Fibroblast of skin of scalp (primary cell): Measurements from ENCODE around the gene CDC25C.
"Not testable (repeated sequence)": the region's sequence is repeated elsewhere in the genome, so short reads cannot be mapped to it uniquely, and the experiment has no call there.

Source experiments
- DNase-seq: peaks from one replicate; pipeline ENCODE4 v3.0.0-alpha.2; 2013

The CDC25C gene

DNA sequence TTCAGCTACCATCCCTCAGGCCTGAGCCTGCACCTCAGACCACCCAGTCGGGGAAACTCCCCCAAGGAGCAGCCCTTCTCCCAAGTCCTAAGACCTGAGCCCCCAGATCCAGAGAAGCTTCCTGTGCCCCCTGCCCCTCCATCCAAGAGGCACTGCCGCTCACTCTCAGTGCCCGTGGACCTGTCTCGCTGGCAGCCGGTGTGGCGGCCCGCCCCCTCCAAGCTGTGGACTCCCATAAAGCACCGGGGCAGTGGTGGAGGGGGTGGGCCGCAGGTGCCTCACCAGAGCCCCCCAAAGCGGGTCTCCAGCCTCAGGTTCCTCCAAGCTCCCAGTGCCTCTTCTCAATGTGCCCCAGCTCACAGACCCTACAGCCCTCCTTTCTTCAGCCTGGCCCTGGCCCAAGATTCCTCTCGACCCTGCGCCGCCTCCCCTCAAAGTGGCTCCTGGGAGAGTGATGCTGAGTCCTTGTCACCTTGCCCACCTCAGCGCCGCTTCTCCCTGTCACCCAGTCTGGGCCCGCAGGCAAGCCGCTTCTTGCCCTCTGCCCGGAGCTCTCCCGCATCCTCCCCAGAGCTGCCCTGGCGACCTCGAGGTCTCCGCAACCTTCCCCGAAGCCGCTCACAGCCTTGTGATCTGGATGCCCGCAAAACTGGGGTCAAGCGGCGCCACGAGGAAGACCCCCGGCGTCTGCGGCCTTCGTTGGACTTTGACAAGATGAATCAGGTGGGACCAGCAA lies 13.5 kb upstream of the CDC25C start:
- DNase-seq, result no peak

DNA sequence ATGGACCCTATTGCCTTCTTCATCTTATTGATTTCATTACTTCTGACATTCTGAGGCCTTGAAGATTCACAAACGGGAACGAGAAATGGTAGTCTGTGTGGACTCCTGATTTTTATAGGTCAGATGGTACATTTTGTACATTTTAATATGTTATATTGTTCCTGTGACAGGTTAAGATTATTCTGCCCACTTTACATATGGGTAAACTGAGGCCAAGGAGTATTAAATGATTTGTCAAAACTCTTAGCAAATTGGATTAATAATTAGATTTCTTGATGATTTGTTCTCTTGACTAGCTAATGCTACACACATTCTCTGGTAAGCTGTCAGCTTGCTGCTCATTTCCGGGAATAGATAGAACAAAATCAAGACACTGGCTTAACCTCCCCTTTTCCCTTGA lies 8.4 kb upstream of the CDC25C start:
- DNase-seq, result no peak

DNA sequence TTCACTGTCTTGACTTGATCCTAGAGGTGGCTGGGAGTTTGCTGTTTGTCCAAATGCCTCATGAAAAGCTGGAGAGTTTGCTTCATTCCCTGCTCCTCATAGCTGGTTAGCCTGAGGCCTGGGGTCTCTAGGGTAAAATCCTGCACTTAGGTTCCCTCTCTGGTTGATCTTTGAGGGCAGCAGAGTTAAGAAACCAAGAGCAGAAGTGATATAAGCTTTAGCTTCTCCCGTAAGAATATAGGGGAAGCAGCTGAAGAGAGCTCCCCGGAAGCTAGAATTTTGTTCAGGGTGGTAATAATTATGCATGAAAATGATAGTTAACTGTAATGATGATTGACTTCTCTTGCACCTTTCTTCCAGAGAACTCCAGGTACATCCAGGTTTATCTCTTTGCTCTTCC lies 7.9 kb upstream of the CDC25C start:
- DNase-seq, result no peak

DNA sequence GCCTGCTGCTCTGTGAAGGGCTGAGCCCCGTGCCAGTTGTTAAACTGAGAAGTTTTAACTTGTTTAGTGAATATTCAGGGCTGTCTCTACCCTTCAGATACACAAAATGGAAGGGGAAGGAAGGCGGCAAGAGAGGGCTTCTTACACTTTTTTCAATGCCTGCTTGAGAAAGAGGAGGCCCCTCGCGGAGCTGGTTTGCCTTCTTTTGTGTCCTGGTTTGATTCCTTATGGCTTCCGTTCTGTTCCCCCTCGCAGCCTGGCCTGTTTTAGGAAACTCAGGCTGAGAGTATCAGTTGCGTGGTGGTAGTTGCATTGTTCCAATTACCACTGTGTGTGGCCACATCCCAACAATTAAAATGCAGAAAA lies 7.5 kb upstream of the CDC25C start:
- peak; percentile 14 for DNase-seq

DNA sequence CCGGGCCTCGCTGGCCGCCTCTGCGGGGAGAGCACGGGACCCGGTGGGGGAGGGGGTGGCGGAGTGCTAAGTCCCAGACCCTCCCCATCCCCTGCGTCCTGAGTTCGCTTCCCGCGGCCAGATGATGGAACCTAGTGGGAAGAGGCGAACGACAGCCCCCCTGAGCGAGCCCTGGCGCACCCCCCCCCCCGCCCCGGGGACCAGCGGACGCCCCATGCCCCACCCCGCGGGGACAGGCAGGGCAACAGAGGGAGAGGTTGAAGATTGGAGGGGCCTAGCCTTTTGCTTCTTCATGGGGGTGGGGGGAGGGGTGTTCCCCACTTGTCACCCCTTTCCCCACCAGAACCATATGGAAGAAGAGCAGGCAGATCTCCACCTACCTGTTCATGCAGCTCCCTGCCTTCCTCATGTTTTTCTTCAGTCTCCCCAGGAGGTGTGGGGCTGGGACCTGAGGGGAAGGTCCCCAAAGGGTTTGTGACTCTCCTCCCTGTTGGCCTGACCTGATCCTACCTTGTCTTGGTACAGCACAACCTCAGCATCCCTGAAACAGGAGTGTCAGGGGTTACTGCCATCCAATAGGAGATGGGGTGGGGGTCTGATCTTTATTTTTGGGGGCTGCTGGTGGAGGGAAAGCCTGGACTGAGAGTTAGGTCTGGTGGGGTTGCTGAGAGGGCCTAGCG lies 6.9 kb upstream of the CDC25C start:
- DNase-seq, result no peak

DNA sequence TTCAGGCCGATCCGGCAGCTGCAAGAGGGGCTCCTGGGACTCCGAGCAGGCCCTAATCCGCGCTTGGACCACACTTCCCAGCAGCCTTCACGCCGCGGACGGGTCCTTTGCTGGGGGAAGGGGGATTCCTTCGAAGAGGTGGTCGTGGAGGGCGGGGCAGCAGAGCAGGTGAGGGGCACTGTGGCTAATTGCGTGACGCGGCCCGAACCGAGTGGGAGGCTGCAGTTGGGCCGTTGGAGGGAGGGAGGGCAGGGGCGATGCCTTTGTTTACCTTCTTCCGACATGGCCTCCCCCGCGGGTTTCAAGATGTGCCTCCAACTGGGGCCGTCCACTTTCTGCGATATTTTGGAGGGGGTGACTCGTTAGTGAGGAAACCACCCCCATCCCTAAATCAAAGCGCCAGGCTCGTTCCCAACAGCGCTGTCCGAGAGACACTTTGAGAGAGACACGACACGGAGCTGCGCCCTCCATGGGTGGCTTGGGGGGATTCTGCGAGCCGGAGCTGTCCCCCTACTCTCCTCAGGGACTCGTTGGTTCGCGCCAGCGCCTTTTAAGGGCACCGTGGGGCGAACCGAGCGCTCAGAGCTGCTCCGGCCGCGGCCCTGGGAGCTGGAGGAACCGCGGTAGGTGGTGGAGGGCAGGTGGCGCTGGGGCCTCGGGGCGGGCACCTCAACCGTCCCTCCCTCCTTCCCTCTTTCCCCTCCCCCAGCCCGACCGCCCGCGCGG lies 6.2 kb upstream of the CDC25C start, which contains the start of gene FAM53C:
TSS of gene FAM53C (plus strand) at position 582 of the 726 bp plus-strand sequence. CDS start 3,070 bp downstream, outside the sequence.
- DNase-seq, result peak; percentile 93

DNA sequence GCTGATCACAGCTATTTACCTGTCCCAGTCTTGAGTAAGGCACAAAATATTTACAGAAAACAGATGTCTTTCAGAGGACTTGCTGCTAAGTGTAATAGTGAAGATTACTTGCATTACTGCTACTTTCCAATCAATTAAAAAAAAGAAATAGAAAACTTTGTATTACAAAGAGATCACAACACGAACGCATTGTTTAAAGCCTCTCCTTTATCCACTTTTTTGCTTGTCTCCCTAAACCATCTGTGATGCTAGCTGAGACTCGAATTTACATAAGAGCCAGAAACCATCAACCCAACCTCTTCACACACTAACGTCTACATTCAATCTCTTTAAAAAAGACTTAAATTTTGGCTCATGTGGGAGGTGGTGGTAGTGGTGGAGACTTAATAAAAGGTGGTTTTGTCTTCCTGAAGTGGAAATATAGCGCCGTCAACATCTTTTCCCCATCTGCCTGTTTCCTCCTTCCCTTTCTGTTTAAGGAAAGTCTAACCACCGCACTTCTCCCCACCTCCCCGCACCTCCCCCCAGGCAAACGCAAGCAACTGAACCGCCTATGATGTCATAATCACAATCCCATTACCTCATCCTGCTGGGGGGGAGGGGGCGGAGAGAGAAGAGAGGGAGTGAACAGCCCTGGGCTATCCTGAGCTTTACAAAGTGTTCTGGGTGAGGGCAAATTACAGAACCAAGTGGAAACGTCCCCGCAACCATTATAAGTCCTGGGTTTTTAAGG lies 5.5 kb upstream of the CDC25C start:
- peak; percentile 87 for DNase-seq

DNA sequence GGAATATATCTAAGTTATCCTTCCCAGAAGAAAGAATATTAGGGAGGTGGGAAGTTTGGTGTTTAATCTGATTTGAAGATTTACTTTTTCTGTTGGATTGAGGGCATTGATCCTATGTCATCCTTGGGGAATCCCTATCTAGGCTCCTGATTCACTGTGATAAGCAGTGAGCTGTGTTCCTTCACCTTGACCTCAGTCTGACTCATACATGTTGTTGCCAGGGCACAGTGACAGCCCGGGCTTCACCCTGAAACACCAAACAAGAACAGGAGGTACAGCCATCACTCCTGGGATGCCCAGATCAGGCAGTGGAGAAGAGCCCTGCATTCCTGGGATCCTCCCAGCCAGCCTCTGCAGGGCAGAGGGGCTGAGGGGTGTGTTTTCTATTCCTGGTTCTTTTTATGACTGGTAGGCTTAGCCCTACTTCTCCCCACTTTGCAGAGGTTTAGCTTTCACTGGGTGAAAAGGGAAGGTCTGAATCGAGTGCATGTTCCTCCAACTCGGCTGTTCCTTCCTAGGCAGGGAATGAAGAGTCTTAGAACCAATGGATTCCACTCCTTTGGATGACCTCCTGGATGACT lies 3.4 kb upstream of the CDC25C start:
- no peak for DNase-seq

DNA sequence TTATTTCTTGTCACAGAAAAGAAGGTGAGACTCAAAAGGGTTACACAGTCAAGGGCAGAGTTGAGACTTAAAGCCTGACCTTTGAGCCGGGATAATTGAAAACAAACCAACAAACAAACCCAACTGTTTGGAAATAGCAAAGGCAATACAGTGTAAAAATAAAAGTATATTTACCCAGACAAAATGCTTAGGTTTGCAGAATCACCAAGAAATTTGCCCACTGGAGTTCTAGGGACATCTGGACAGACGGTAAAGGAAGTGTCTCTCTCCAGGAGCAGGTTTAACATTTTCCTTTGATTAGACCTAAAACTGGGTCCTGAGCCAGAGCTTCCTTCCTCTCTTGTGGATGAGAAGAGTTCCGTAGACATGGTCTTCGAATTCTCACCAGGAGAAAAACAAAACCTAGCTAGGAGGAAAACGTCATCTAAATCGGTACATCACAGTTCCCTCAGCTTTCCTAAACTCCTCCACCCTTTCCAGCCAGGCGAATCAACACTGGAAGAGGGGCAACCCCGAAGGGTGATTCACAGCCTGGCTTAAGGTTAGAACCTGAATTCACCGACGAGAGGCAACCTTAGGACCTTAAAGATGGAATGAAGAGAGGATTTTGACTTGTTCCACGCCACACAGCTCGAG lies 673 bp downstream of the CDC25C start:
- no peak for DNase-seq

DNA sequence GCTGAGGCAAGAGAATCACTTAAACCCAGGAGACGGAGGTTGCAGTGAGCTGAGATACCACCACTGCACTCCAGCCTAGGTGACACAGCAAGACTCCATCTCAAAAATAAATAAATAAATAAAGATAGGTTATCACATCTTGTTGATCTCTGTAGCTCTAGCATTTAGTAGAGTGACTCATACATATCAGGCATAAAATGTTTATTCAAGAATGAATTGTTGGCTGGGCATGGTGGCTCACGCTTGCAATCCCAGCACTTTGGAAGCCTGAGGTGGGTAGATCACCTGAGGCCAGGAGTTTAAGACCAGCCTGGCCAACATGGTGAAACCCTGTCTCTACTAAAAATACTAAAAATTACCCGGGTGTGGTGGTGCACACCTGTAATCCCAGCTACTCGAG lies 13.4 kb downstream of the CDC25C start:
- DNase-seq, result not testable (repeated sequence)

DNA sequence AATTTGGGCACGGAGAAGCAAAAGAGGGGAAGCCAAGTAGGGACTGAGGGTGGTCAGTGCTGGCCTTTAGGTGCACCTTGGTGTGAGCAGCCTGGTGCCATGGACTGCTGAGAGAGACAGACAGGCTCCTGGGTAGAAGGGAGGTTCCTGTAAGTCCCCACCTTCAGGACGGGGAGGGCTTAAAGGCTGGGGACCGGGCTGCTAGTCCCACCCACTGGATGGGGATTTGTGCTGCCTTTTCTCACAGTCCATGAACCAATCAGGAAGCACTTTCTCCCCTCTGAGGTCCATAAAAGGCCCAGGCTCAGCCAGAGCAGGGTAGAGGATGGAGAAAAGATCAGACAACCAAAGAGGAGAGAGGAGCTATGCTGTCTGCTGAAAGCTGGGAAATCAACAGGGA lies 15.2 kb downstream of the CDC25C start:
- DNase-seq, result no peak

DNA sequence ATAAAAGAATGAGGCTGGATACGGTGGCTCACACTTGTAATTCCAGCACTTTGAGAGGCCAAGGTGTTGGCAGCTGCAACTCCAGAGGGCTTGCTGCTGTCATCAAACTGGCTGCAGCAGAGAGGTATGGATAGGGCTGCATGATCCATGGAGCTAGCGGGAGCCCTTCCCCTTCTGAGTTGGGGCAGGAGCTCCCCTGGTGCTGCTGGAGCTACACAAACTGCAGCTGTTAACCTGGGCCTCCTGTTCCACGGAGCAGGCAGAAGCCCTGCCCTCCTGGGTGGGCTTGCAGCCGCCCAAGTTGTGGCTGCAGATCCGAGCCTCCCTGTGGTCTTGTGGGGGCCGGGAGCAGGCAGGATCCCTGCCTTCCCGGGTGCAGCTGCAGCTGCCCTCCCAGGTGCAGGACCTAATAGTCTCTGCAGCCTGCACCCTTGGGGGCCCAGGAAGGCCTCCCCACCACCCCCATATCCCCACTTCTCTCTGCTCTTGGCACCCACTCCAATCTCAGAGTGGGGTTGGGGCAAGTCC lies 15.8 kb downstream of the CDC25C start:
- DNase-seq, result no peak

DNA sequence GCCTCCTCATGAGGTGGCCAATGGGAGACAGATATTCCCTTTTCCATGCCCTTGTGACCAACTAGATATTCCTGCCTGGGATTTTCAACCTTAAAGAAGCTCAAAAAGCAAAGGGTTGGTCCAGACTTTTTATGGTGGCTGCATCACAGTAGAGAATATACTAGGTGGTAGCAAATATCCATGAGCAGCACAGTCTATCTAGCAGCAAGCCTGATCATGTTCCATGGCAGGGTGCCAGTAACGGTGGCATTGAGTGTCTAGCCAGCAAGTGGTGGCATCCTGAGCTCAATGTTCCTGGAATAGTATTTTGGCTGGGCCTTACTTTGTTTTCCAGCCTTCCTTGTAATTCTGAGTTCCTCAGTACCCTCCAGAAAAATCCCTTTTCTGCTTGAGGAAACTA lies 25.8 kb downstream of the CDC25C start:
- no peak for DNase-seq

DNA sequence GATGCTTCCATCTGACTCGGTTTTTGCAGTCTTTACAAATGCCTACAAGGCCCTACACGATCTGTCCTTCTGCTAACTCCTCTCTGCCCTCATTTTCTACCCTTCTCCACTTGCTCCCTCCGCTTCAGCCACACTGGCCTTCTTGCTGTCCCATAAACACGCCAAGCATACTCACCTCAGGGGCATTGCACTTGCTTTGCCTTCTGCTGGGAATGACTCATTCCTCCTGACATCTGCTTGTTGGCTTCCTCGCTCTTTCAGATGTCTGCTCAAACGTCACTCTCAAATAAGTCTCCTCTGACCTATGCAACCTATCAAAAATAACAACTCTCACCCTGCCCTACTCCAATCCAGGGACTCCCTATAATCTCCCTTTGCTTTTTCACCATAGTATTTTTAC lies 28.2 kb downstream of the CDC25C start:
- DNase-seq, result no peak

DNA sequence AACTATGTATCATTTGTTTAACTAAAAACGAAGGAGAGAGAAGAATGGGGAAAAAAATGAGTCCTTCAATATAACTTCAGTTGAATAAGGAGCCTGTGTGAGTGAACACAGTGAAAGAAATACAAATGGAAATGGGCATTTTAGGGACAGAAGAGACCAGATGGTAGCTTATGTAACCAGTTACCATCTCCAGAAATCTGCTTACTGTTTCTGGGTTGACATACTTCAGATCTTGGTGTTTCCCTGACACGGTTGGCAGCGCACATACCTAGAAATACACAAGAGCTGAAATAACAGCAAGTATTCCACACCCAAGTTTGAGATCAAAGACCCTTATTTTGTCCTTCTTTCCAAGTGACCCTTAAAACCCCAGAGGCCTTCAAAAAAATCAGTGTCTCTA lies 42.3 kb downstream of the CDC25C start:
- no peak for DNase-seq

DNA sequence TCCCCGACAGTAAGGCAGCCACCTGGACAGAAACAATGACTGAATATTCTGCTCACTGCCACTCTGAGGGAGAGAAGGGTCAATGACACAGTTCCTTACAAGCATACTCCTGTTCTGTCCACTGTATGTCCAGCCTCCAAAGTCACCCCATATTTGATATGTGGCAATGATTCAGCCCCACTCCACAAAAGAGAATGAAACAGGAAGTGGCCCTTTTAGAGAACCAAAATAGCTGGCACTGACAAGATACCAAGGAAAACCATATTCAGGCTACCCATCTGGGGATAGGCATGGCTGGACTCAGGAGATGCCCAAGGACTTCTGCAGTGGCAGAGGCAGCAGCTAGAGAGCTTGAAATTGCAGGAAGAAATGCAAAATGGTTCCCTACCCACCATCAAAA lies 44.4 kb downstream of the CDC25C start:
- no peak for DNase-seq

DNA sequence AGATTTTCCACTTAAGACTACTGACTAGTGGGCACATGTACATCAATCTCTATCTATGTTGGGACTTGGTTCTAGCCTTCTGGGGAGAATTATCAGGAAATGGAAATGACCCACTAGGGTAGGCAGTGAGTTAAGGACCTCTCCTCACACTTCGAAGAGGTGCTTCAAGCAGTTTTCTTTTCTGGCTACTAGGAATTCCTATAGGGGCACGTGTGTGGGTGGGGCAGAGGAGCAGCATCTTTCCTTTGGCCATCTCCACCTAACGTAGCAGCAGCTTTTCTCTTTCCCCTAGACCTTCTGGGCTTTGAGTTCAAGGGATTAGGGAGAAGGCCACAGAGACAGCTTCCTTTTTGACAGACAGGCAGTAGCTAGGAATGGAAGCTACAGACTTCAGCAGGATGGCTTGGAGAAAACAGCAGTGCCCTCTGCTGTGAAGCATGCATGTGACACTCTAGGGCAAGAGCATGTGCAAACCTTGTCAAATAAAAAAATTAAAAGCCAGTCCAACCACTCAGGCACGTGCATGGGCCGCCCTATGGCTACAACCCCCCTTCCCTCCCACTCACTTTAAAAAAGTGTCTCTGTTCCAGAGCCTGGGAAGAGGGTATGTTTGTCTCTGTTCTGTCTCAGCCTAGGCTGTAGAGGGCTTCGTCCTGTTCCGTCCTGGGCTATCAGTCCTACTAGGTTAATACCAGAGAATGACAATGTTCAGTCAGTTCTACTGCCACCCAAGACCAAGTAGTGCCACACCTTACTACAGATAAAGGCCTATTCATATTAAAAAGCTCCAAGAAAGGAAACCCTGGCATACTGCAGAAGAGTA lies 48.5 kb downstream of the CDC25C start:
- DNase-seq, result peak; percentile 49

DNA sequence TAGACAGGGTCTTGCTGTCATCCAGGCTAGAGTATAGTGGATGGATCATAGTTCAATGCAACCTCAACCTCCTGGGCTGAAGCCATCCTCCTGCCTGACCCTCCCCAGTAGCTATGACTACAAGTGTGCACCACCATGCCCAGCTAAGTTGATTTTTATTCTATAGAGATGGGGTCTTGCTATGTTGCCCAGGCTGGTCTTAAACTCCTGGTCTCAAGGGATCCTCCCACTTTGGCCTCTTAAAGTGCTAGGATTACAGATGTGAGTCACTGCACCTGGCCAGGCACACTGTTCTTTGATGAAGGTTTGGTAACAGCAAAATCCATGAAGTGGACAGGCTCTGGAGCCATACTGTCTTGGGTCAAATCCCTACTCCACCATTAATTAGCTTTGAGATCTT lies 50.7 kb downstream of the CDC25C start:
- no peak for DNase-seq

DNA sequence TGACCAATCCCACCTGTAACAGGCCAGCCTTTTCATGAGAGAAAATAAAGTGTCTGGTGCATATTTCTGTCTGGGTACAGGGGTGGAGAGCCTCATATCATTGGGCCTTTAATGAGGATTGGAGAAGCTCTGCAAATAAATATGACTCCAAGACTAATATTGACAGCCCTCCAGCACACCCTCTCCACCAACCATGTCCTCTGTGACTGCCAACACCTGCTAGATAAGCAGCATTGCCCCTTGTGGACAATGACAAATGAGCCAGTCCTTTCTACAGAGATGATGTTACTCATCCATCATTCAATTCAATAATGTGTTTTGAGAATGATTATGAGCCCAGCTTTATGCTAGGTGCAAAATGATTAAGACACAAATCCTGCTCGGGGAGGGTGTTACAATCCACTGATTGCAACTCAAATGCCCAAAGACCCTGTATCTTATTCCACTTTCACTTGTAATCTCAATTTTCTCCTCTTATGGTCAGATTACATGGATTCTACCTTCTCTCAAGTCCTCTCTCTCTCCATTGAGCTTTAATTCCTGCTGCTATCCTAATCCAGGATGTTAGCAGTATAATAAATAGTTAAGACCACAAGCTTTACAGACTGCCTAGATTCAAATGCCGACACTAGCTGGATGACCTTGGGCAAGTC lies 55.1 kb downstream of the CDC25C start:
- no peak for DNase-seq

DNA sequence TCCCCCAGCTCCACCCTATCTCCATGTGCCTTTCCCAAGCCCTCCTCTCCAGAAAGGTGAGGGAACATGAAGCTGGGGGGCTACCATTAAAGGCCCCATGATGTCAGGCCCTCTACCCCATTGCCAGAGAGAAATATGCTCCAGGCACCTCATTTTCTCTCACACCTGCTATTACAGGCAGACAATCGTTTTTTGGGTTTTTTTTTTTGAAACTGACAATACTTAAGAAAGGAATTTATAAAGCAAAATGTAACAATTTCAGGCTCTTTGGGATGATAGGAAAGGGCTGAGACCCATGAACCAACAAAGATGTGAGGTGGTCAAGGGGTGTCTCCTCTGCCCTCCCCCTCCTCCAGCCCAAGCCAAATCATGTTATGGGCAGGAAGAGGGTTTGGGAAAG lies 55.7 kb downstream of the CDC25C start:
- DNase-seq, result no peak
